PFSK-1 (cell line): ENCODE measurements around the gene DHPS.

Experiments used
- POLR2AphosphoS5 ChIP-seq: IDR thresholded peaks from 2 replicates; pipeline ENCODE4 v1.6.1; 2012; ENCODE audit warnings: low read depth, mild to moderate bottlenecking, control low read depth, low read length, moderate library complexity
- REST ChIP-seq, 2 experiments: IDR thresholded peaks; 2 replicates each; pipeline versions ENCODE4 v1.6.1 to v1.8.0; 2011 to 2012; ENCODE audit warnings: low read depth in 2 of 2, low read length in 2 of 2, control low read depth in 1 of 2, inconsistent platforms in 1 of 2, mild to moderate bottlenecking in 1 of 2, moderate library complexity in 1 of 2; ENCODE audit not compliant: insufficient read depth in 1 of 2

- TF ChIP-seq POLR2AphosphoS5 (no peak), REST (IDR thresholded peaks at IDR 0.05; ENCODE audit: insufficient read depth in 1 of 2, low read depth in 2 of 2, low read length in 2 of 2) (no peak)
Measured at GRCh38 chr19:12667731-12668302, 13.9 kb downstream of the DHPS start.
